ENCODE data around the gene SGCE.

The SGCE gene

GRCh38 chr7:94623820-94624219 is 32.1 kb downstream of the SGCE start:
- no peaks in the 10 kb centered on the region for H3K4me1 ChIP-seq (ENCODE audit: control insufficient read depth, insufficient read depth, low read length, poor library complexity, severe bottlenecking)
- no peaks in the 10 kb centered on the region for H3K27me3 ChIP-seq (replicated peaks; ENCODE audit: control insufficient read depth, insufficient read depth, low read length, poor library complexity, severe bottlenecking)
- no peaks in the 10 kb centered on the region for H3K36me3 ChIP-seq (ENCODE audit: control insufficient read depth, insufficient read depth, low read length)
- no peak overlapping the region for H3K27ac ChIP-seq (ENCODE audit: insufficient read depth, low read length, poor library complexity, severe bottlenecking)
- no peaks in the 10 kb centered on the region for H3K9me3 ChIP-seq (ENCODE audit: control insufficient read depth, low read length)
- no peak for DNase-seq
- H3K4me3 ChIP-seq (ENCODE audit: insufficient read depth, low read depth, low read length, poor library complexity, severe bottlenecking), result no peak overlapping the region

GRCh38 chr7:94621120-94621519 is 34.8 kb downstream of the SGCE start:
- Histone ChIP-seq H3K36me3 (ENCODE audit: control insufficient read depth, insufficient read depth, low read length) (no peaks in the 10 kb centered on the region), H3K27ac (ENCODE audit: insufficient read depth, low read length, poor library complexity, severe bottlenecking) (no peak overlapping the region), H3K9me3 (ENCODE audit: control insufficient read depth, low read length) (no peaks in the 10 kb centered on the region), H3K4me3 (ENCODE audit: insufficient read depth, low read depth, low read length, poor library complexity, severe bottlenecking) (no peak overlapping the region), H3K27me3 (replicated peaks; ENCODE audit: control insufficient read depth, insufficient read depth, low read length, poor library complexity, severe bottlenecking) (no peaks in the 10 kb centered on the region), H3K4me1 (ENCODE audit: control insufficient read depth, insufficient read depth, low read length, poor library complexity, severe bottlenecking) (no peaks in the 10 kb centered on the region)
- DNase-seq, result no peak

DNA sequence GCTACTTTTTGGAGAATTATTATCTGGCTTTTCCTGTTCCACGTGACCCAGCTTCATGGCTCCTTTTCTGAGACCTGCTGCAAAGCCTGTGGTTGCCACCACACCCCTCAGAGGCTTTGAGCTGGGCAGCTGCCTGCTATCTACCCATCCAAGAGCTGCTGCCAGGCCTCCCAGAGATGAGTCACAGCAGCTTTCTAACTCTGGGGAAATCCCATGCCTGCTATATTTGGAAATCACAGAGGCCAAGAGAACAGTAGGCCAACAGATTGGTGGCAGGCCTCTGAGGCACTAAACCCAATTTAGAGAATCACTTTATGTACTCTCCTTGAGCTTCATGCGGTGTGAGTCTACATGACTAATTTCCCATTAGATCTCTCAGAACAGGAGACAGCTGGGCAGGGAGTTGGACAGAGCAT is 35.2 kb downstream of the SGCE start:
- Histone ChIP-seq H3K4me3 (ENCODE audit: insufficient read depth, low read depth, low read length, poor library complexity, severe bottlenecking) (no peak overlapping the region), H3K9me3 (ENCODE audit: control insufficient read depth, low read length) (no peaks in the 10 kb centered on the region), H3K36me3 (ENCODE audit: control insufficient read depth, insufficient read depth, low read length) (no peaks in the 10 kb centered on the region), H3K27ac (ENCODE audit: insufficient read depth, low read length, poor library complexity, severe bottlenecking) (no peak overlapping the region), H3K4me1 (ENCODE audit: control insufficient read depth, insufficient read depth, low read length, poor library complexity, severe bottlenecking) (no peaks in the 10 kb centered on the region), H3K27me3 (replicated peaks; ENCODE audit: control insufficient read depth, insufficient read depth, low read length, poor library complexity, severe bottlenecking) (no peaks in the 10 kb centered on the region)
- no peak for DNase-seq

- Histone ChIP-seq H3K36me3 (ENCODE audit: control insufficient read depth, insufficient read depth, low read length) (no peaks in the 10 kb centered on the region), H3K4me1 (ENCODE audit: control insufficient read depth, insufficient read depth, low read length, poor library complexity, severe bottlenecking) (no peaks in the 10 kb centered on the region), H3K4me3 (ENCODE audit: insufficient read depth, low read depth, low read length, poor library complexity, severe bottlenecking) (no peak overlapping the region), H3K27ac (ENCODE audit: insufficient read depth, low read length, poor library complexity, severe bottlenecking) (no peak overlapping the region), H3K9me3 (ENCODE audit: control insufficient read depth, low read length) (no peaks in the 10 kb centered on the region), H3K27me3 (replicated peaks; ENCODE audit: control insufficient read depth, insufficient read depth, low read length, poor library complexity, severe bottlenecking) (no peaks in the 10 kb centered on the region)
- no peak for DNase-seq
These were observed 37.8 kb downstream of the SGCE start for GRCh38 chr7:94618126-94618525.

GRCh38 chr7:94616855-94617254 is 39.1 kb downstream of the SGCE start:
- H3K4me1 ChIP-seq (ENCODE audit: control insufficient read depth, insufficient read depth, low read length, poor library complexity, severe bottlenecking), result no peaks in the 10 kb centered on the region
- no peaks in the 10 kb centered on the region for H3K9me3 ChIP-seq (ENCODE audit: control insufficient read depth, low read length)
- no peaks in the 10 kb centered on the region for H3K36me3 ChIP-seq (ENCODE audit: control insufficient read depth, insufficient read depth, low read length)
- H3K27ac ChIP-seq (ENCODE audit: insufficient read depth, low read length, poor library complexity, severe bottlenecking), result no peak overlapping the region
- H3K27me3 ChIP-seq (replicated peaks; ENCODE audit: control insufficient read depth, insufficient read depth, low read length, poor library complexity, severe bottlenecking), result no peaks in the 10 kb centered on the region
- H3K4me3 ChIP-seq (ENCODE audit: insufficient read depth, low read depth, low read length, poor library complexity, severe bottlenecking), result no peak overlapping the region
- no peak for DNase-seq

GRCh38 chr7:94615666-94616065 is 40.3 kb downstream of the SGCE start:
- DNase-seq, result no peak
- Histone ChIP-seq H3K36me3 (ENCODE audit: control insufficient read depth, insufficient read depth, low read length) (no peaks in the 10 kb centered on the region), H3K27me3 (replicated peaks; ENCODE audit: control insufficient read depth, insufficient read depth, low read length, poor library complexity, severe bottlenecking) (no peaks in the 10 kb centered on the region)

GRCh38 chr7:94612661-94613060 is 43.3 kb downstream of the SGCE start:
- Histone ChIP-seq H3K4me1 (ENCODE audit: control insufficient read depth, insufficient read depth, low read length, poor library complexity, severe bottlenecking) (no peaks in the 10 kb centered on the region), H3K27me3 (replicated peaks; ENCODE audit: control insufficient read depth, insufficient read depth, low read length, poor library complexity, severe bottlenecking) (no peaks in the 10 kb centered on the region), H3K4me3 (ENCODE audit: insufficient read depth, low read depth, low read length, poor library complexity, severe bottlenecking) (no peak overlapping the region), H3K27ac (ENCODE audit: insufficient read depth, low read length, poor library complexity, severe bottlenecking) (no peak overlapping the region), H3K9me3 (ENCODE audit: control insufficient read depth, low read length) (no peaks in the 10 kb centered on the region), H3K36me3 (ENCODE audit: control insufficient read depth, insufficient read depth, low read length) (no peaks in the 10 kb centered on the region)
- DNase-seq, result no peak

More at GRCh38 chr7:94615666-94616065, 40.3 kb downstream of the SGCE start:
- H3K27ac ChIP-seq (ENCODE audit: insufficient read depth, low read length, poor library complexity, severe bottlenecking), result no peak overlapping the region
- H3K4me1 ChIP-seq (ENCODE audit: control insufficient read depth, insufficient read depth, low read length, poor library complexity, severe bottlenecking), result no peaks in the 10 kb centered on the region
- no peaks in the 10 kb centered on the region for H3K9me3 ChIP-seq (ENCODE audit: control insufficient read depth, low read length)
- H3K4me3 ChIP-seq (ENCODE audit: insufficient read depth, low read depth, low read length, poor library complexity, severe bottlenecking), result no peak overlapping the region

GRCh38 chr7:94612253-94612652 is 43.7 kb downstream of the SGCE start:
- no peak for DNase-seq
- no peaks in the 10 kb centered on the region for H3K4me1 ChIP-seq (ENCODE audit: control insufficient read depth, insufficient read depth, low read length, poor library complexity, severe bottlenecking)
- H3K27ac ChIP-seq (ENCODE audit: insufficient read depth, low read length, poor library complexity, severe bottlenecking), result no peak overlapping the region
- H3K36me3 ChIP-seq (ENCODE audit: control insufficient read depth, insufficient read depth, low read length), result no peaks in the 10 kb centered on the region
- H3K27me3 ChIP-seq (replicated peaks; ENCODE audit: control insufficient read depth, insufficient read depth, low read length, poor library complexity, severe bottlenecking), result no peaks in the 10 kb centered on the region
- no peak overlapping the region for H3K4me3 ChIP-seq (ENCODE audit: insufficient read depth, low read depth, low read length, poor library complexity, severe bottlenecking)
- H3K9me3 ChIP-seq (ENCODE audit: control insufficient read depth, low read length), result no peaks in the 10 kb centered on the region

DNA sequence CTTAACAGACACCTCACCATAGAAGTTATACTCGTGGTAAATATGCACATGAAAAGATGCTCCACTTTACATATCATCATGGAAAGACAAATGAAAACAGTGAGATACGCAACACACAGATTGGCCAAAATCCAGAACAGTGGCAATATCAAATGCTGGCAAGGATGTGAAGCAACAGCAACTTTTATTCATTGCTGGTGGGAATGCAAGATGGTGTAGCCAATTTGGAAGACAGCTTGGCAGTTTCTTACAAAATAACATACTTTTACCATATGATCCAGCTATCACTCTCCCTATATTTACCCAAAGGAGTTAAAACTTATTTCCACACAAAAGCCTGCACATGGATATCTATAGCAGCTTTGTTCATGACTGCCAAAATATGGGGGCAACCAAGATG is 46.4 kb downstream of the SGCE start:
- Histone ChIP-seq H3K36me3 (ENCODE audit: control insufficient read depth, insufficient read depth, low read length) (no peaks in the 10 kb centered on the region), H3K27me3 (replicated peaks; ENCODE audit: control insufficient read depth, insufficient read depth, low read length, poor library complexity, severe bottlenecking) (no peaks in the 10 kb centered on the region), H3K4me1 (ENCODE audit: control insufficient read depth, insufficient read depth, low read length, poor library complexity, severe bottlenecking) (no peaks in the 10 kb centered on the region), H3K4me3 (ENCODE audit: insufficient read depth, low read depth, low read length, poor library complexity, severe bottlenecking) (no peak overlapping the region), H3K9me3 (ENCODE audit: control insufficient read depth, low read length) (no peaks in the 10 kb centered on the region), H3K27ac (ENCODE audit: insufficient read depth, low read length, poor library complexity, severe bottlenecking) (no peak overlapping the region)
- DNase-seq, result no peak

- H3K27me3 ChIP-seq (replicated peaks; ENCODE audit: control insufficient read depth, insufficient read depth, low read length, poor library complexity, severe bottlenecking), result no peaks in the 10 kb centered on the region
- H3K4me1 ChIP-seq (ENCODE audit: control insufficient read depth, insufficient read depth, low read length, poor library complexity, severe bottlenecking), result no peaks in the 10 kb centered on the region
- H3K36me3 ChIP-seq (ENCODE audit: control insufficient read depth, insufficient read depth, low read length), result no peaks in the 10 kb centered on the region
- no peaks in the 10 kb centered on the region for H3K9me3 ChIP-seq (ENCODE audit: control insufficient read depth, low read length)
- H3K4me3 ChIP-seq (ENCODE audit: insufficient read depth, low read depth, low read length, poor library complexity, severe bottlenecking), result no peak overlapping the region
- H3K27ac ChIP-seq (ENCODE audit: insufficient read depth, low read length, poor library complexity, severe bottlenecking), result no peak overlapping the region
- DNase-seq, result no peak
These were observed 50.9 kb downstream of the SGCE start for GRCh38 chr7:94605031-94605430.

DNA sequence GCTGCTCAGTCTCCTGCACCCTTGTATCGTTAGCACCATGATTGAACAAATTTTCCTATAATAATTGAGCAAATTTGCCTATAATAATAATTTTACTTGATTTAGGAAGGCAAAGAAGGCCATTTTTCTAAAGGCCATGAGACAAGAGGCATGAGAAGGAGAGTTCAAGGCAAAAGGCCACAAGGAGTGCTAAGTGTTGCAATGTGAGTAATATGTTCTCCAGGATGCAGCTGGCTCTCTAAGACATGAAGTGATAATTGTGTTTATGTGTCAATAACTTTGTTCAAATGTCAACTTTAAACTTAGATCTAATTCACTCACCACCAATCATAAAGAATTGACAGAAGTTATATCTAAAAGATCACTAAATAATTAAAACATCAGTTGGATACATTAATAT is 53.8 kb downstream of the SGCE start:
- H3K4me3 ChIP-seq (ENCODE audit: insufficient read depth, low read depth, low read length, poor library complexity, severe bottlenecking), result no peak overlapping the region
- DNase-seq, result no peak
- H3K27me3 ChIP-seq (replicated peaks; ENCODE audit: control insufficient read depth, insufficient read depth, low read length, poor library complexity, severe bottlenecking), result no peaks in the 10 kb centered on the region
- H3K27ac ChIP-seq (ENCODE audit: insufficient read depth, low read length, poor library complexity, severe bottlenecking), result no peak overlapping the region
- H3K36me3 ChIP-seq (ENCODE audit: control insufficient read depth, insufficient read depth, low read length), result no peaks in the 10 kb centered on the region
- no peaks in the 10 kb centered on the region for H3K9me3 ChIP-seq (ENCODE audit: control insufficient read depth, low read length)
- H3K4me1 ChIP-seq (ENCODE audit: control insufficient read depth, insufficient read depth, low read length, poor library complexity, severe bottlenecking), result no peaks in the 10 kb centered on the region
